Erythroblast (primary cell): ENCODE measurements around the gene ISCA1.

Experiments used
- GATA1 ChIP-seq: IDR thresholded peaks from 2 replicates; pipeline ENCODE4 v1.6.1; 2011; ENCODE audit warnings: low read depth, mild to moderate bottlenecking, control low read depth, low read length, moderate library complexity
- POLR2A ChIP-seq: IDR thresholded peaks from 2 replicates; pipeline ENCODE4 v1.6.1; 2011; ENCODE audit warnings: mild to moderate bottlenecking, low read length

GRCh38 chr9:86282979-86283535, 719 bp upstream of the ISCA1 start:
- TF ChIP-seq POLR2A = no peak
- TF ChIP-seq GATA1 = no peak
